Measurements from ENCODE around the gene AIP. TPM values are rescaled to one million over a fixed set of nuclear protein-coding genes. Genes with fewer than 3 reads are reported as not detected.

AIP gene
- total RNA-seq, 1 experiment from 2014 or later = 35.6 TPM

DNA sequence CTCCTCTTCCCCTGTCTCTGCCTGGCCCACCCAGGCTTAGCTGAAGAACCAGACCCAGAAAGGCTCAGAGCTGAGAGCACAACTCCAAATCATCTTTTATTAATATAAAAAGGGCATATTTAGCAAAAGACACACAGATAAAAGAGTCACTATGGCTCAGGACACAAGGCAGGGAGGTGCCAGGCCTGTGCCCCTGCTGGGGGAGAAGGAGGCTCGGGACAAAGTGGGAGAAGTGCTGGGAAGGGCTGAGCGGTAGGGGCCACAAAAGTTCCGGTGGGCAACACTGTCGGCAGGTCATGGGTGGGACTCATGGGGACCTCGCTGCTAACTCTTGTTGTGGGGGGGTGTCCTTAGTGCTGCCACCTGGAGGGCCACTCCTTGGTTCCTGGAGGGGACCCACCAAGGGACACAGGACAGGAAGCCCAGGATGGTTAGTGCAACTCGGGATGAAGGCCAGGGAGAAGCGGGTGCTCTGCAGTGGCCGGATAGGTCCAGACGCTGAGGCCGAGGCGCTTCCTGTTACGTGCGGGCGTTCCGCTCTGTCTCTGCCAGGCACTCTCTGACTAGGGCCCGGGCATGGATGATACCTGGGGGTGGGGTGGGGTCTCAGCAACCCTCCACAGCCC, 23.7 kb downstream of the AIP start:
- Mint-ChIP-seq H3K9me3 (no peaks in the 10 kb centered on the region; a peak in 1 of 5 replicates), H3K27me3 (ENCODE audit: low read depth) (peaks cover 24% of the 10 kb centered on the region), H3K27ac (peak overlapping the region in 2 of 3 experiments; percentile 71 to 76; a peak in 3 of 7 replicates), H3K4me3 (peak overlapping the region; percentile 75 to 80), H3K4me1 (peaks cover 19 to 30% of the 10 kb centered on the region in 2 experiments), H3K36me3 (ENCODE audit: insufficient read depth in 1 of 3, low read depth in 3 of 3) (peaks cover 5 to 13% (median 9%) of the 10 kb centered on the region in 3 experiments; a peak in 6 of 7 replicates)
- Histone ChIP-seq H3K56ac (ENCODE audit: insufficient read length, low read depth, low read length) (no peak overlapping the region), H3K4me1 (ENCODE audit: insufficient read depth, low read length) (no peaks in the 10 kb centered on the region), H3K4me2 (ENCODE audit: insufficient read depth, insufficient read length, low read length) (no peak overlapping the region), H3K27ac (ENCODE audit: insufficient read length, low read depth, low read length) (no peak overlapping the region), H2BK15ac (ENCODE audit: low read depth, low read length) (no peak overlapping the region), H4K20me1 (ENCODE audit: control insufficient read depth, insufficient read depth, insufficient read length) (no peaks in the 10 kb centered on the region), H2BK120ac (ENCODE audit: low read depth, low read length, poor library complexity, severe bottlenecking) (no peak overlapping the region), H3K9me3 (ENCODE audit: control insufficient read depth, low read depth, low read length) (no peaks in the 10 kb centered on the region), H2BK5ac (ENCODE audit: insufficient read length, low read length) (no peak overlapping the region), H3K27me3 (ENCODE audit: insufficient read depth, low read length) (no peaks in the 10 kb centered on the region), H2BK12ac (ENCODE audit: insufficient read length, low read depth, low read length) (no peak overlapping the region), H2BK20ac (ENCODE audit: low read depth, low read length, poor library complexity, severe bottlenecking) (no peak overlapping the region), H3K9ac (ENCODE audit: extremely low read depth, insufficient read length, low read length) (no peak overlapping the region), H3T11ph (ENCODE audit: low read length) (no peak overlapping the region), H4K5ac (ENCODE audit: insufficient read length, low read depth, low read length) (no peak overlapping the region), H4K8ac (replicated peaks; ENCODE audit: insufficient read length, low read depth, low read length) (no peak overlapping the region), H3K14ac (ENCODE audit: insufficient read depth, low read length) (no peak overlapping the region), H3K79me1 (ENCODE audit: insufficient read depth, low read depth, low read length, poor library complexity, severe bottlenecking) (no peaks in the 10 kb centered on the region), H2AK5ac (ENCODE audit: insufficient read length, low read length) (no peak overlapping the region), H3K4ac (ENCODE audit: low read depth, low read length) (no peak overlapping the region), H2AFZ (ENCODE audit: low read length) (no peak overlapping the region), H3K79me2 (ENCODE audit: insufficient read depth, low read length) (peaks cover 2% of the 10 kb centered on the region; the same call in 1 of the 2 replicates), H3K23ac (ENCODE audit: insufficient read length, low read depth, low read length) (no peak overlapping the region), H4K91ac (ENCODE audit: insufficient read length, low read depth, low read length) (no peak overlapping the region), H3K23me2 (ENCODE audit: insufficient read length, low read depth, low read length, poor library complexity, severe bottlenecking) (peaks cover 17% of the 10 kb centered on the region), H3K18ac (ENCODE audit: insufficient read length, low read depth, low read length) (no peak overlapping the region)
- DNase-seq = no peak
- no CpG with 5 or more reads among the region's 16 CpGs for WGBS (ENCODE audit: extremely low coverage, insufficient read length, low lambda C conversion rate)
- TF ChIP-seq CTCF (conservative IDR thresholded peaks at IDR 0.05) = no peak; the same call in 2 of the 3 replicates

All from H9 (cell line).